Measurements from ENCODE around the gene SBF2.
"Not testable (repeated sequence)": the region's sequence is repeated elsewhere in the genome, so short reads cannot be mapped to it uniquely, and the experiment has no call there.

SBF2 gene

DNA sequence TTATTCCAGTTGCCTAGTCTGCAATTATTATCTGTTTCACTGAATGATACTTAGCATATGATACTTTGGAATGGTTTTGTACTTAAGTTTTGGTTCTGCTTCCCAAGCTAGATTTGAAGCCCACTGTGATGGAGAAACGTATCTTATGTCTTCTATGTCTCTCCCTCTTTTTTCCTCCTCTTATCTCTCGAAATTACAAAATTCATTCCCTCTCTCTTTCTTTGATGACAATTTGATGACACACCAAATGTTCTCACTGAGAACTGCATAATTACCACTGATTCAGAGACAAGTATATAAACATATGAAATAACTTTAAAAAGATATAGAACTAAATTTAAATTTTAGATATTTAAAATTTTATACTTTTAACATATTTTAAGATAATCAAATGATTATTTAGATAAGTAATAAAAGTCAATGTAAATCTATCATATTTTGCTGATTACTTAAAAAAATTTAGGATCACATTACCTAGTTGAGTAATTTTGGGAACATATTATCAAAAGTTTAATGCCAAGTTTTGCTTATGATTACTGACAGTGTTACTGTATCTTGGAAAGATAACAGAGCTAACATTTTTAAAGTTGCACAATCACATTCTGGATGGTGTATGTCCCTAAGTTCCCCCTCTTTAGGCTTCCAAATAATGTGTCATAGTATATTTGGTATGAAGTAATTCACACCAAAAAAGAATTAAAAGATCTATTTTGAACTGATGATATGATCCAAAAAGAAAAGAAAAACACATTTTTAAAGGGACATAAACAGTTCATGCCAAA, 255.3 kb downstream of the SBF2 start:
- TF ChIP-seq CTCF (IDR thresholded peaks at IDR 0.05; ENCODE audit: low read depth, low read length): no peak
- H3K4me3 ChIP-seq (replicated peaks in 1 of 2; ENCODE audit: low read depth in 2 of 2, low read length in 2 of 2): no peak overlapping the region
- DNase-seq (ENCODE audit: low read depth in 2 of 2): peak; percentile 23 to 73

DNA sequence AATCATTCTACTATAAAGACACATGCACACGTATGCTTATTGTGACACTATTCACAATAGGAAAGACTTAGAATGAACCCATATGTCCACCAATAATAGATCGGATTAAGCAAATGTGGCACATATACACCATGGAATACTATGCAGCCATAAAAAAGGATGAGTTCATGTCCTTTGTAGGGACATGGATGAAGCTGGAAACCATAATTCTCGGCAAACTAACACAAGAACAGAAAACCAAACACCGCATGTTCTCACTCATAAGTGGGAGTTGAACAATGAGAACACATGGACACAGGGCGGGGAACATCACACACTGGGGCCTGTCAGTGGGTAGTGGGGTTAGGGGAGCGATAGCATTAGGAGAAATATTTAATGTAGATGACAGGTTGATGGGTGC, 258.1 kb downstream of the SBF2 start:
- not testable (repeated sequence) for DNase-seq (ENCODE audit: low read depth in 2 of 2); H3K4me3 ChIP-seq (replicated peaks in 1 of 2; ENCODE audit: low read depth in 2 of 2, low read length in 2 of 2)

GRCh38 chr11:10032935-10033334, 261.1 kb downstream of the SBF2 start:
- peak; percentile 28 to 45 for DNase-seq (ENCODE audit: low read depth in 2 of 2)
- no peak for TF ChIP-seq CTCF (IDR thresholded peaks at IDR 0.05; ENCODE audit: low read depth, low read length)
- H3K4me3 ChIP-seq (replicated peaks in 1 of 2; ENCODE audit: low read depth in 2 of 2, low read length in 2 of 2): no peak overlapping the region

- H3K4me3 ChIP-seq (replicated peaks in 1 of 2; ENCODE audit: low read depth in 2 of 2, low read length in 2 of 2): no peak overlapping the region
- DNase-seq (ENCODE audit: low read depth in 2 of 2): no peak
- TF ChIP-seq CTCF (IDR thresholded peaks at IDR 0.05; ENCODE audit: low read depth, low read length): no peak
These were observed 263.9 kb downstream of the SBF2 start for GRCh38 chr11:10030122-10030490.

GRCh38 chr11:10029386-10030121, 264.5 kb downstream of the SBF2 start:
- no peak overlapping the region for H3K4me3 ChIP-seq (replicated peaks in 1 of 2; ENCODE audit: low read depth in 2 of 2, low read length in 2 of 2)
- TF ChIP-seq CTCF (IDR thresholded peaks at IDR 0.05; ENCODE audit: low read depth, low read length): no peak
- DNase-seq (ENCODE audit: low read depth in 2 of 2): no peak

- no peak overlapping the region for H3K4me3 ChIP-seq (replicated peaks in 1 of 2; ENCODE audit: low read depth in 2 of 2, low read length in 2 of 2)
- no peak for TF ChIP-seq CTCF (IDR thresholded peaks at IDR 0.05; ENCODE audit: low read depth, low read length)
- DNase-seq (ENCODE audit: low read depth in 2 of 2): peak; percentile 60 to 88
These were observed 267.5 kb downstream of the SBF2 start for GRCh38 chr11:10026514-10026913.

GRCh38 chr11:10023212-10023611, 270.8 kb downstream of the SBF2 start:
- no peak overlapping the region for H3K4me3 ChIP-seq (replicated peaks in 1 of 2; ENCODE audit: low read depth in 2 of 2, low read length in 2 of 2)
- no peak for DNase-seq (ENCODE audit: low read depth in 2 of 2)
- TF ChIP-seq CTCF (IDR thresholded peaks at IDR 0.05; ENCODE audit: low read depth, low read length): no peak

Data from cardiac fibroblast (primary cell).